Posterior cingulate gyrus (tissue), 11 donors: ENCODE results near the gene IFFO2.
A peak's percentile ranks its signal among the peaks of the same experiment; 100 is the strongest.

ENCODE experiments used
- DNase-seq, 10 donors: peaks; one replicate each; pipeline versions ENCODE4 v3.0.0 to v3.0.0-alpha.2; 2020 to 2021; ENCODE audit warnings: mixed read lengths in 3 of 10
- intact Hi-C: fragments of 100-400 bp; cut with DNase I; formaldehyde crosslinking; loops from one replicate; pipeline ENCODE4 v1.15.1; 2023

Gene IFFO2

DNA sequence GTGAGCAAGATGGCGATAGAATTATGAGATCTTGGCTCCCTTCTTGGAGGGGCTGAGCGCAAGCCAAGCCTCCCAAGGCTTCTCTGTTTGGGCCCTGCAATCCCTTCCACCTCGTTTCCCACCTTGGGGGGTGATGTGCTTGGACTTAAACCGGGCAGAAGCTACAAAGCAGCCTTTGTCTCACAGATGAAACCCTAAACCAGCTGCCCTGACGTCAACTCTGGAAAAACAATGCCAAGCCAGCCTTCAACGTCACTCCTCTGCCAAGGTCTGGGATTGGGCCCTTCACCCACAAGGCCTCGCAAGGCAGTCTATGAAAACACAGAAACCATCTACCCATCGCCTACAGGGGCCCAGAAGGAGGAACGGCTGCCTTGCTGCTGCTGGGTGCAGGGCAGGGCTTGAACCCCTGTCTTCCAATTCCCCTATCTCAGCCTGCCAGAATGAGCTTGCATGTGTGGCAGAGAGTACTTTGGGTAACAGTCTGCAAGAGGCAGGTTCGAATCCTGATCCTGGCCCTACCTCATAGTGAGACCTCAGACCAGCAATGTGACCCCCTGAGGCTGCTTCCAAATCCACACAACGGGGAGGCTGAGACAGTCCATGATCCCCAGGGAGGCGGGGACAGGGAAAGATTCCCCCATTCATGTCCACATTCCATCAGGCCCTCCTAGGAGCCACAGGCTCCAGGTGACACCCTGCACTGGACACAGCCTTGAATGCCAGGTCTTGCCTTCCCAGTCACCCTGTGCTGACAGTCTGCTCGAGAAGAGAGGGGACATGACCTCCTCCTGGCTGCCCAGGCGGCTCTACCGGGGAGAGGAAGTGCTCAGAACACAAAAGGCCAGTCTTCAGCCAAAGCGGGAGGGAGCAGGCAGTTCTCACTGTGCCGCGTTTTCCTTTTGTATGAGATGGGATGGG, 15.0 kb downstream of the IFFO2 start:
- peak in 9 of 10 donors; percentile 58 to 97 (median 78) for DNase-seq
- intact Hi-C loops = no loop called here

DNA sequence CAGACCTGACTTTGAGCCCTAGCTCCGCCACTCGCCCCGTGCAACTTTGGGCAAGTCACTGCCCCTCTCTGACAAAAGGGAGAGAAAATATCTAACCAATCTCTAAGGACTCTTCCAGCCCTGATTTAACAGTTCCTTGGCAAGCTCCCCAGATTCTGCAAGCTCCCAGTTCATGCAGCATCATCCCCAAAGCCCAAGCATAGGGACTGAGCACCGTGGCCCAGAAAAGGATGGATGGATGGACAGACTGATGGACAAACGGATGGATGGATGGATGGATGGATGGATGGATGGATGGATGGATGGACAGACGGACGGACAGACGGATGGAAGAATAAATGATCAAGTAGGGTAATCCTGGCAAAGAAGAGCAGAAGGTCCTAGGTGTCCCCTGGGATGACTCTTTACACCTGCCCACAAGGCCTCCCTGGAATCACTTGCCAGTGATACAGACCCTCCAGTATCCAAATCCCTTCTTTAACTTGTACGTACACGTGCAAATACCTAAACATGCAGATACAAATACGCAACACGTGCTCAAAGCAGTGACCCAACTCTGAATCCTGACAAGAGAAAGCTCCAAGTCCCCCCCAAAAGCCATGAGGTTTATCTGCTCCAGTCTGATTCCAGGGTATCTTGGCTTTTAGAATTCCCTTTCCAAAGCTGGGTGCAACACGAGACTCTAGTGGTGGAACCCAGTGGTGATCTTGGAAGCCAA, 16.0 kb downstream of the IFFO2 start:
- intact Hi-C loops = no loop called here
- DNase-seq = peak in 1 of 10 donors; percentile 10

DNA sequence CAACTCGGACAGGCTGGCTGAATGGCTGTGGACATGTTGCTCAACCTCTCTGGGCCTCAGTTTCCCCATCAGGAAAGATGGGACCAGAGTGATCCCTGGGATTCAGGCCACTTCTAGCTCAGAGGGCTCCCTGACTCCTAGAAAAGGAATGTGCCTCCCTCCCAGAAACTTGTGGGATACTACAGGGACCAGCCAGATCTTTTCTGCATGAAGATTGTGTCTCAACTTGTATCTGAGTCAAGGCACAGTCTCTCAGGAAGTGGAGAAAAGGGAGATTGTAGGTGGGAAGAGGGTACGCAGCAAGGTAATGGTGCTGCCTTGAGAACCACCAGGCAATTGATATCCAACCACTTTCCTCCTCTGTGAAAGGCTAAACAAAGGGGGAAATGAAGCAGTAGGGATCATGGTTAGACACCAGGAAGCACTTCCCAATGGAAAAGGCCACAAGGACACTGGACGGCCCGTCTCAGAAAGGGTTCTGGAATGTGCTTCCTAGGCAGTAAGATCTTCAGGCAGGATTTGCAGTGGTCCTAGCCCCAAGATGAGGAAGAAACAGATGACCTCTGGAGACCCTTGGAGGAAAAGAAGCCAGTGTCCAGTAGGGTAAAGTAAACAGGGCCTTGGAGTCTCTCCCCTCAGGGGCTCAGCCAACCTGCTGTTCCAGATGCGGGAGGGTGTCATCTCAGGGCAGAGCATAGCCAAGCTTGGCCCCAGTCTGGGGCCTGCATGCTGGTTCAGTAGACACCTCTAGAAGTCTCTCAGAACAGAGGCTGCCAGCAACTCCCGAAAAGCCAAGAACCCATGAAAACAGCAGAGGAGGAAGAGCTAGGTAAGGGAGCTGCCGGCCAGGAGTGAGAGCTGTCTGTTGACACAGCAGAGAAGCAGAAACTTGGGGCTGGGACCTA, 16.8 kb downstream of the IFFO2 start:
- peak in 1 of 10 donors; percentile 46 for DNase-seq
- intact Hi-C loops = no loop called here

DNA sequence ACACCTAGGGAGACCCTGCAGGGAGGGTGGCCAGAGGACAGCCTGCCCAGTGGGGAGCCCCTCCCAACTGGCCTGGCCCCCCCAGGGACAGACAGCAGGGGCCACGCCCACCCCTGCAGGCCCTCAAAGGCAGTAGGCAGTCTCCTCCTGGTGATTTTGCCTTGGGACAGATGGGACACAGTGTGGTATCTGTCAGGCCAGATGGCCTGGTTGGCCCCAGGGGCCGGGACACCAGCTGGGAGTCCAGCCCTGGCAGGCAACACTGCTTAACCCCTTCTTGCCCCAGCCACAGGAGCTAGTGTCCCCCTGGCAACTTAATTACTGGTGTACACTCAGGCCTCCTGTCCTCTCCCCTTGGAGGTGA, 17.8 kb downstream of the IFFO2 start:
- DNase-seq = peak in 3 of 10 donors; percentile 69 to 94 (median 84)
- intact Hi-C loops = no loop called here

DNA sequence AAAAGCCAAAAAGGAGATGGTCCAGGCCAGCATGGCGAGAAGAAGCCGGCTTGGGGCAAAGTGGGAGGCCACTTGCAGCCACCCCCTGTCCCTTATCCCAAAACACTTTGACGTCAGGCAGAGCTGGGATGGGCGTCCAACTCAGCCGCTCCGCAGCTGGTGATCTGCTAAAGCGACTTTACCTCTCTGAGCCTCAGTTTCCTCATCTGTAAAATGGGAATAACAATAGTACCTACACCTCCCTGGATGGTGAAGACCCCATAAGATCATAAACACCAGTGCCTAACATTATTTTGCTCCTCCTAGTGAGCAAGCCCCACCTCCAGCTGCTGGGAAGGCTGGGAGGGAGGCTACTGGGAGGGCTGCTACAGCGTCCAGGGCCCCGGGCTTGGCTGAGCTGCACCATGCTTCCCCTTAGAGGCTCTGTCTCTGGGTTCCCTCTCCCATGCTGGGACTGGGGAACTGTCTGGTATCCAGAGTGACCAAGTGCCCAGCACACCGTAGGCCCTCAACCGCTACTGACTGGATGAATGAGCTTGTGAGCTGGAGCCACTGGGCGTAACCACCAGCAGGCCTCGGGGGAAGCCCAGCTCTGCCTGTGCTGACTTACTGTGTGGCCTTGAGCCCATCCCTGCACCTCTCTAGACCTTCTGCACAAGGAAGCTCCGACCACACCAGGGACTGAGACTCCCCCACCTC, 18.3 kb downstream of the IFFO2 start:
- intact Hi-C loops = no loop called here
- no peak for DNase-seq

DNA sequence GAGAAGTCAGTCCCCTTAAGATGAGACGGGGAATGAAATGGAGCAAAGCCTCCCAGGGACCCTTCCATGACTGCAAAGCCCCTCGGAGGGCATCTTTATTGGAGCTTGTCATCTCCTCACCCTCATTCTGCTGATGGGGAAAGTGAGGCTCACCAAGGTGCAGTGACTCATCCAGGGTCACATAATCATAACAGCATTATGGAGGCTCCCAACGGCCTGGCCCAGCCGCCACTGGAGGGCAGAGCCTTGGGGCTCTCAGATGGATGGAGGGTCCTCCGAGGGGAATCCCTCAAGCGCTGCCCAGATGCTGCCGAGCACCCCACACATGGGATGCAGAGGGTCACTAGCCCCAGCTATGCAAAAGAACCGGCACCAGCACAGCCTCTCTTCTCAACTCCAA, 18.9 kb downstream of the IFFO2 start:
- intact Hi-C loops = no loop called here
- no peak for DNase-seq

DNA sequence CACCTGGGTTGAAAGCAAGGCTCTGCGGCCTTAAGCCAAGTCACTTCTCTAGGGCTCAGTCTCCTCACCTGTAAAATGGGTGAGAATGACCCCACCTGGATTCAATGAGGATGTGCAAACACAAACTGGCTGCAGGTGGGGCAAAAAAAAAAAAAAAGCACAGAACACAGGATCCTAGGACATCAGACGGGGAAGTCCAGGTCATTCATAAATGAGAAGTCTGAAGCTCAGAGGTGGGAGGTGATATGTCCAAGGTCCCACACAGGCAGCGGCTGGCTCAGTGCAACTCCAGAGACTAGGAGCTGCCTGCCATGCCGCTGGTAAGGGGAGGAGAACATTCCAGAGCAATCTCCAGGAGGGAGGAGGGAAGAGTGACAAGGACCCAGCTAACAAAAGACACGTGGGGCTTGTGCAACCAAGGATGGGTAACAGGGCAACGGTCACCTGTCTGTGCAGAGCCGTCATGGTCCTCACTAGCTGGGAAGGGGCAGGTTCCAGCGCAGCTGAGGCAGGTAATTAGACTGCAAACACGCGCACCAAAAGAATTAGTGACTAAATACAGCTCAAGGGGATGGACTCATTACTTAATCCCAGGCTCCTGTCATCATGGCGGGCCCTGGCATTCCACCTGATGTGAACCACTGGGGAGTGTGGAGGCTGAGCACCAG, 19.5 kb downstream of the IFFO2 start:
- intact Hi-C loops = no loop called here
- peak in 1 of 10 donors; percentile 28 for DNase-seq

DNA sequence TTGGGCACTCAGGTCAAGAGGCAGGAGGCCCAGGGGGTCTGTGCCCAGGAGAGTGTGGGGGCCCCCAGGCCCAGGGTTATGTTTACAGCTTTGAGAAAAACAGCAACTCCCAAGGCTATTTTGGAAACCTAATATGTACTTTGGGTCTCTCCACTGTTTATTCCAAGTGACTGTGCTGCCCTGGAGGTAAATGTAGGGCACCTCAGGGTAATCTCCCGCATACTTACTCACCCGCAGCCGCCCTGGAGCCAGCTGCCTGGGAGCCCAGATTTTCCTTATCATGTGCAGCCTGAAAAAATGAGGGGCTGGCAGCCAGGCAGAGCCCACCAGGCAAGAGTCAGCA, 20.0 kb downstream of the IFFO2 start:
- intact Hi-C loops = no loop called here
- peak in 1 of 10 donors; percentile 5 for DNase-seq

DNA sequence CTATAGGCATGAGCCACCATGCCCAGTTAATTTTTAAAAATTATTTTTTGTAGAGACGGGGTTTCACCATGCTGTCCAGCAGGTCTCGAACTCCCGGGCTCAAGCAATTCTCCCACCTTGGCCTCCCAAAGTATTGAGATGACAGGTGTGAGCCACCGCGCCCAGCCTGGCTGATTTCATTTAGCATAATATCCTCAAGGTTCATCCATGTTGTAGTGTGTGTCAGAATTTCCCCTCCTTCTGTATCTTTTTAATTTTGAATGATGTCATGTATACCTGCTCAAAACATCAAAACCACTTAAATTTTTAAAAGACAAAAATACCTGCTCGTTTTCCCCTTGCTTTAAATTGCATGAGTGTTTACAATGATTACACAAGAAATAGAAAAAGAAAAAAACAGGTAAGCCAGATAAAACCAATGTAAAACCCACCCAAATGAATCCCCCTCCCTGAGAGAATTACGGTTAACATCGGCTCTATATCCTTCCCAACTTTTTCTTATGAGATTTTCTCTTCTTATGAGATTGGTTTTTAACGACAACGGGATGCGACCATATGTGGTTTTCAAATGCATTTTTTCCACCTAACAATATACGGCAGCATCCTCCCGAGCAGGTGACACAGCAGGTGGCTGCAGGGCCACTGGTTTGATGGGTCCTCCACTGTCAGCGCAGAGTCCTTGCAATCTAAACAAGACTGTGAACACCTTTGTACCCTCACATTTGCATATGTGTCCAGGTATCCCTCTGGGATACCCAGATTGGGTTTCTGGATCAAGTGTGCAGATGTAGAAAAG, 22.1 kb downstream of the IFFO2 start:
- no peak for DNase-seq
- intact Hi-C loops = no loop called here

DNA sequence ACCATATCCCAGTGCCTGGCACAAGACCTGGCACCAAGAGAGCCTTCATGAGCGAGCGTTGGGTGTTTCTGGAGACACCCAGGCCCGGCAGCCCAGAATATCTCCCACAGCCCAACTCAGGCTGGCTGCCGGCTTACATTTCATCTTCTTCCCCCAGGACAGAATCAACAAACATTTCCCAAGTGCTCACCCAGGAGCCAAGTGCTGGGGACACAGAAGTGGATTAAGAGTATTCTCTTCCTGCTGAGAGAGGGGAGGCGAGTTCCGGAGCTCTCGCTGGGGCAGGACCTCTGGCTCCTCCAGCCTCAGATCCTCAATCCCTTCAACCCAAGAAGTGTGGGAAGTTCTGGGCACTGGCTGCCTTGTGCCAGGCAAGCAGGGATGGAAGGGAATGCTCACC, 23.6 kb downstream of the IFFO2 start:
- DNase-seq = peak in 1 of 10 donors; percentile 65
- intact Hi-C loops = no loop called here

DNA sequence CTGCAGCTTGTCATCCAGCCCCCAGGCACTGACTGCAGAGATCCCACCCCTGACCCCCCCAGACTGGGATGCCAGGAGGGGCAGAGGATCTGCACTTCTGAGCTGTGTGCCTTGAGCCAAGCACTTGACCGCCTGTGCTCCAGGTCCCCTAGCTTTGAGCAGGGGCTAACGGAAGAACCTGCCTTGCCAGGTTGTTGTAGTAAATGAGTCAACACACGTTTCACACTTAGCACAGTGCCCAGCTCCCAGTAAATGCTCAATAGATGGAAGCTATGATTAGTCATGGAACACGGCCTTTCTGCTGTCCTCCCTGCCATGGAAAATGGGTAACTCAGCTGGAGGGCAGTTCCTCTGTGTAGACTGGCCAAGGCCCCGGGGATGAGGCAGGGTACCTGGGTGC, 24.1 kb downstream of the IFFO2 start:
- intact Hi-C loops = no loop called here
- DNase-seq = no peak

DNA sequence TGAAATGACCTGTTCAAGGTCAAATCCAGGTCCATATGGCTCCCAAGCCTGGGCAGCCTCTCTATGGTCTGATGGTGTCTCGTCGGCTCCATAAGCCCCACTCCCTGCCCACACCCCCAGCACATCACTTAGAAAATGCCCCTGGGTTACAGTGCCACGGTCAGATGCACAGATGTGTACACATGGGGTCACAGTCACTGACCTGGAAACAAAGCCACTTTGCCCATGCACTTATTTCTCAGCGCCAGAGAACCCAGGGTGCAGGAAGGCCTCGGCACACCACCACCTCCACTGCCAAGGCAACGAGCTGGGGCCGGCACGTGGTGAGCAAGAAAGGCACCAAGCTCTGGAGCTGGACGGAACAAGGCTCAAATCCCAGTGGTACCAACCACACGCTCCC, 24.7 kb downstream of the IFFO2 start:
- intact Hi-C loops = no loop called here

DNA sequence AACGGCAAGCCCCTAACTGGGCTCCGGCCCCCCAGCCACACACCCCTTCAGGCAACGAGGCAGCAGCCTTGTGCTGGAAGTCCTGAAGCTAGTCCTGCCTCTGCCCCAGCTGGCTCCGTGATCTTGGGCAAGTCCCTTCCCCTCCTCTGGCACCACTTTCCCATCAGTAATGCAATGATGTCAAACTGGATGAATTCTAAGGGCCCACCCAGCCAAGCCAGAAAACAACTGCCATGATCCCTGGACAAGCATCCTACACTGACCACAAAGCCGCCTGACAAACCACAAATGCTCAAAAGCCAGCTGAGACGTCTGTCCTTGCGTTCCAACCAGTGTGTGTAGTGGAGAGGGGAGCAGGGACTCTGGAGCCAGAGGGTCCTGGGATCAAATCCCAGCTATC, 26.8 kb downstream of the IFFO2 start:
- no peak for DNase-seq

More for the DNA sequence above, 24.7 kb downstream of the IFFO2 start:
- no peak for DNase-seq

DNA sequence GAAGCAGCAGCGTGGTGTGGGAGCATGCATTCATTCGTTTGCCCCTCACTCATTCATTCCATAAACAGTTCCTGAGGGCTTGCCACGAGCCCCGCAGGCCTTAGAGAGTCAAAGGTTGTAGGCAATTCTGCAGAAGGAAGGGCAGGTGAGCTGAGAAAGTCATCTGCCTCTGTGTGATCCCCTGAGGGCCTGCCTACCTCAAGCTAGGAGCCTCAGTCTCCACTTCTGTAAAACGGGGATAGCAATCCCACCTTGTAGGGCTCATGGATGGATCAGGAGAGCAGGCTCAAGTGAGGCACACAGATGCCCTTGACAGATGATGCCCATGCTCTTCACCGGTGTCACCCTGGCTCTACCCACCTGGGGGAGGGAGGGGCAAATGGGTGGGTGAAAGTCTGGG, 27.5 kb downstream of the IFFO2 start:
- DNase-seq = no peak
- intact Hi-C loops = no loop called here

More for the DNA sequence above, 26.8 kb downstream of the IFFO2 start:
- intact Hi-C loops = no loop called here

DNA sequence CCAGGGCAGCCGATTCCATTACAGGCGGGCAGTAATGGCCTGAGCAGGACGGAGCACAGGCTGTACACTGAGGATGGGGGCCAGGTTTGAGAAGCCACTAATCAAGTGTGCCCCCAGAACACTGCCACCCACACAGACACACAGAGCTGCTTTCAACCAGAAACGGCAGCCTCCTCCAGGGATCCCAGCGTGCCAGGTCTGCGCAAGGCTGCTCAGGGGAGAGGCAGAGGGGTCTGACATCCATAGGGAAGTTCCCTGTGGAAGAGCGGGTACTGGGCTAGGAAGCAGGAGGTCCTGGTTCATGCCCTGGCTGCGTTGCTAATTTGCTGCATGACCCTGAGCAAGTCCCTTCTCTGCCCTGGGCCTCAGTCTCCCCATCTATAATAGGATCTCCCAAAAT, 28.1 kb downstream of the IFFO2 start:
- DNase-seq = no peak
- intact Hi-C loops = no loop called here

DNA sequence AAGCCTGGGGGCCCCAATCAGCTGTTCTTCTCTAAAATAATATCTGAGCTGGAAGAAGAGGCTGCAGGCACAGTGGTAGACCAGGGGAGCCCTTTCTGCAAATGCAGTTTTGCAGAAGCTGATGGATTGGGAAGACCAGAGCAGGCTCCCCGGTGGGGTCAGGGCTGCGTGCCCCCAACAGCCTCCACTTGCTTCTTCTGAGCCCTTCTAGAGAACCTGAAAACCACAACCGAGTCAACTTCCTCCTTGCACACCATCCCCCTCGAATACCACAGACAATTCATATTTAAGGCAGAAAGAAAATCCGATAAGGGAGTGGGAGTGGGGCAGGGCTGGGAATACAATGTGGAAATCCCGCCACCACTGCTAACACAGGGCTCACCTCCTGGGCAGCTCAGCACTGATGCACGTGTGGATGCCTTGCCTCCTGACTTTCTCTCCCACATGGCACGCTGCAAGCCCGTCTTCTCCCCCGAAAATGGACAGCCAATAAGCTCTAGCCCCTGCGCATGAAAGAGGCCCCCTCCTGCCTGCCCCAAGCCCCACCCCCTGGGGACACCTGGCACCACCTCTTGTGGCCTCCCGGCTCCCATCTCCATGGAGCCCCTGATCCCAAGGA, 28.7 kb downstream of the IFFO2 start:
- DNase-seq = peak in 1 of 10 donors; percentile 66
- intact Hi-C loops = no loop called here

DNA sequence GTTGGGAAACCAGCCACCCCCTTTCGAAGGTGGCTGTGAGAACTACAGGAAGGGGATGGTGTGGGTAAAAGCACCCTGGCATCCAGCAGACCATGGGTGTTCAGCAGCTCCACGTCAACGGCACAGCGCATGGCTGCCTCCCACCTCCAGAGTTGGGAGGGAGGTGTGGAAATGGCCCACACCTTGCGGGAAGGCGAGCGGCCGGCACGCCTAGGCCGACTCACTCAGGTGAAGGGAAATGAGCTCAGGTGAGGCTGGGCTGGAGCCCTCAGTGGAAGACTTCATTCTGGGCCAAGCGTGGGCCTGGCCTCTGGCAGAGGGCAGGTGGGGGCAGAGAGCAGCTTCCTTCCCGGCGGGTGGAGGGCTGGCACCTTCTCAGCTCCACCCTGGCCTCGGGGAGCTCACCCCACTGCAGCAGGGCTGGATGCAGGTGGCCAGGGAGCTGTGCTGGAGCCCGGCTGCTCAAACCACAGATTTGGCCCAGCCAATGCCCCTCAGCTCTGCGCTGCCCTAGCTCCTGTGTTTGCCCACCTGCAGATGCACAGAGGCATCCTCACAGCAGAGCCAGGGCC, 29.3 kb downstream of the IFFO2 start:
- peak in 1 of 10 donors; percentile 79 for DNase-seq

More for the DNA sequence above, 29.3 kb downstream of the IFFO2 start:
- intact Hi-C loops = no loop called here
